Muscle of back (tissue), 11 donors: ENCODE measurements around the gene GNPNAT1. TPM values are rescaled to one million over a fixed set of nuclear protein-coding genes. Genes with fewer than 3 reads are reported as not detected.
"Not testable (repeated sequence)": the region's sequence is repeated elsewhere in the genome, so short reads cannot be mapped to it uniquely, and the experiment has no call there.

Experiments
- DNase-seq, 3 donors: peaks; one replicate each; pipeline versions ENCODE4 v3.0.0 to v3.0.0-alpha.2; 2013
- polyA plus RNA-seq, 10 donors: library from polyadenylated mRNA; unstranded; fragments of 120-200 nt; gene quantifications; one replicate each; pipeline ENCODE4 v1.2.1, GENCODE V29; 2013; ENCODE audit not compliant: insufficient read length in 10 of 10

Gene GNPNAT1
- polyA plus RNA-seq, 10 donors: 12.7 to 21.3 (median 15.9) TPM

GRCh38 chr14:52790756-52791222 is 618 bp downstream of the GNPNAT1 start:
- no peak for DNase-seq

DNA sequence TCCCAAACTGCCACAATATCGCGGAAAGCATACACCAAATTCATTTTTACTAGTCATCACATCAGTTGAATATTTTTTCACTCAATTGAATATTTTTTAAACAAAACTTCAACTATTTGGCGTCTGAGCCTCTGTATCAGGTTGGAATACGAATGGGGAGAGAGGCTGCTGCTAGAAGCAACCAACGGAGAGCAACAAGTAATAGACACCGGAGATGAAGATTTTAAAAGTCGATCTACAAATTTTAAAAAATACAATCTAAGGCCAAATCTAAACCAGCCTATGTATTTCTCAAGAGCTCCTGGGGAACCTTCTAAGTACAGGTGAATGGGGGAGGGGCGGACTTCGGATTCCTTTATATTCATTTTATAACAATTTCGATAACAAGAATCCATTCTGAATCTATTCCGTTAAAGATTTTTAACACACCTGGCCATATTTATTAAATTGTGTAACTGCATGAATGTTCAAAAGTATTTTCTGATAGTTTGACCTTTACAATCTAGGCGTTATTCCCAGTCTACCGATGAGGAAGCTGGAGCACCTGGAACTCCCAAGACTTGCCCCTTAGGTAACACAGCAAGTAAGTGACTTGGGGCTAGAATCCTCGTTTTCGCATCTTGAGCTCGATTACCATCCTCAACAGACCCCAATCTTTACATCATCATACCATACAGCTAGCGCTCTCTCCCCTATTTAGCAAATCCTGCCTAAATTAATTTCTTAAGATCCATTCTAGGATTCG is 1.2 kb downstream of the GNPNAT1 start:
- DNase-seq: no peak

DNA sequence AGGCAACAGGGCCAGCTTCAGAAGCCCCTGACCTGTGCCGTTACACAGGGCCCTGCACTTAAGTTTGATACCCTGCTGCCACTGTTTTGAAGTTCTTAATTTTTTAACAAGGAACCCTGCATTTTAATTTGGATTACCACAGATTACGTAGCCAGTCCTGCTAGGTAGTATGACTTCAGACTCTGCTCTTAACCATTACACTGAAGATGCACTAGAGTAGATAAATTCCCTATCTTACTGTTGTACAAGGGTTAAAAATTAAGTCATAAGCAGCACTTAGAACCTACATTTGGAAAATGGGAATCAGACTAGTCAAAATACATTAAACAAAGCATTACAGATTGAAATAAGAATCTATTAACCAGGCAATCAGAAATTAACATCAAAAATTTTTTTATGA is 2.3 kb downstream of the GNPNAT1 start:
- DNase-seq: no peak

GRCh38 chr14:52786887-52787286 is 4.5 kb downstream of the GNPNAT1 start:
- no peak for DNase-seq

- no peak for DNase-seq
These were observed 8.2 kb downstream of the GNPNAT1 start for GRCh38 chr14:52783206-52783605.

- no peak for DNase-seq
These were observed 9.8 kb downstream of the GNPNAT1 start for GRCh38 chr14:52781629-52782028.

DNA sequence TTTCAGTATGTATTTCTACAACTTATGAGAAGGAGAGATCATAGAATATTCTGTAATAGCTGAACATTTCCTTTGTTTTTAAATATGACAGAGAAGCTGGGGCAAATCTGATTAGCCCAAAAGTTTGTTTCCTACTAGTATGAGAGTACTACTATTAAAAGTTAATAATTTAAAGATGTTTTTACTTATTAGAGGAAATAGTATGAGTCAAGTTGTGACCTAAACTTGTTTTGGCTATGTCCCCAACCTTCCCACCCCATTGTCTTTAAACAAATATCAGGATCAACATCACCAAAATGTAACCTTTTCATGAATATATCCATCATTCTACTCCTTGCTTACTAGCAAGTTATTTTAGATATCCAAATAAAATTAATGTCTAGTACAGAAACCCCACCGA is 10.5 kb downstream of the GNPNAT1 start:
- no peak for DNase-seq

- DNase-seq: no peak
These were observed 12.7 kb downstream of the GNPNAT1 start for GRCh38 chr14:52778702-52779101.

DNA sequence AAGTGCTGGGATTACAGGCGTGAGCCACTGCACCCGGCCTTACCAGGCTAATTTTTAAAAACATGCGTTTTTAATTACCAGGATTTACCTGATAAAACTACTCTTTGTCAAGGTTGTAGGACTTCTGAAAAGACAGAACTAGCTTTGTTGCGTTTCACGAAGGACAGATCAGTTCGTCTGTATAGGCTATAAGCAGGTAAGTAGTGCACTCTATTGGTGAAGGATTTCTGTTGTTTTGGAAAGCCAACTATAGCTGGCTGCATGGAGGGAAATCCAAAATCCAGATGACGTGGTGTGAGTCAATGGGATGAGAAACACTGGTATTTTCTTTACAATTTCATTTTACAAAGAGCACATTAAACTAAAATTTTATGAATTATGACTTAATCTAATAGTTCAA is 14.6 kb downstream of the GNPNAT1 start:
- no peak for DNase-seq

DNA sequence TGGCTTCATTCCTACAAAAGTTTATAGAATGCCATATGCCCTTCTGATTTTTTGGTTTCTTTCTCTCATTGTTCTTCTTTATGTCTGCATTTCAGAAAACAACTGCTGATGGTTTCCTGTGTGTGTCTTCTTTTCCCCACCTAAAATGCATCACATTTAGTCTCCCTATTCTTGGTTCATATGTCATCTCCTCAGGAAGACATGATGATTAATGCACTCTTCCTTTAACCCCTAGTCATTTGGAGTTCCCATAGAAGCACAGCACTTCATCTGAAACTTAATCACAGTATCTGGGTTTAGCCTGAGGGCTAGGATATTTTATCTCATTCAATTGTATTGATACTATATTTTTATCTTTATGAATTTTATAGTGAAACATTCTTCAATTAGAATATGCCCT is 21.5 kb downstream of the GNPNAT1 start:
- no peak for DNase-seq

- DNase-seq: no peak
These were observed 24.2 kb downstream of the GNPNAT1 start for GRCh38 chr14:52767058-52767833.

DNA sequence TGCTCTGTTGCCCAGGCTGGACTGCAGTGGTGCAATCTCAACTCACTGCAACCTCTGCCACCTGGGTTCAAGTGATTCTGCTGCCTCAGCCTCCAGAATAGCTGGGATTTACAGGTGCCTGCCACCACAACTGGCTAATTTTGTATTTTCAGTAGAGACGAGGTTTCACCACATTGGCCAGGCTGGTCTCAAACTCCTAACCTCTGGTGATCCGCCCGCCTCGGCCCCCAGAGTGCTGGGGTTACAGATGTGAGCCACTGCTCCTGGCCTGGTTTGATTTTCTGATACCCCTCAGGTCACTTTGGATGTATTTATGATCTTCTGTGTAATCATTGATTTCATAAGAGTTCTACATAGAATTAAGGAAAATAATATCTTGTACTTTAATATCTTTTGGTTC is 28.5 kb downstream of the GNPNAT1 start:
- not testable (repeated sequence) for DNase-seq

GRCh38 chr14:52759145-52759544 is 32.3 kb downstream of the GNPNAT1 start:
- DNase-seq: no peak

DNA sequence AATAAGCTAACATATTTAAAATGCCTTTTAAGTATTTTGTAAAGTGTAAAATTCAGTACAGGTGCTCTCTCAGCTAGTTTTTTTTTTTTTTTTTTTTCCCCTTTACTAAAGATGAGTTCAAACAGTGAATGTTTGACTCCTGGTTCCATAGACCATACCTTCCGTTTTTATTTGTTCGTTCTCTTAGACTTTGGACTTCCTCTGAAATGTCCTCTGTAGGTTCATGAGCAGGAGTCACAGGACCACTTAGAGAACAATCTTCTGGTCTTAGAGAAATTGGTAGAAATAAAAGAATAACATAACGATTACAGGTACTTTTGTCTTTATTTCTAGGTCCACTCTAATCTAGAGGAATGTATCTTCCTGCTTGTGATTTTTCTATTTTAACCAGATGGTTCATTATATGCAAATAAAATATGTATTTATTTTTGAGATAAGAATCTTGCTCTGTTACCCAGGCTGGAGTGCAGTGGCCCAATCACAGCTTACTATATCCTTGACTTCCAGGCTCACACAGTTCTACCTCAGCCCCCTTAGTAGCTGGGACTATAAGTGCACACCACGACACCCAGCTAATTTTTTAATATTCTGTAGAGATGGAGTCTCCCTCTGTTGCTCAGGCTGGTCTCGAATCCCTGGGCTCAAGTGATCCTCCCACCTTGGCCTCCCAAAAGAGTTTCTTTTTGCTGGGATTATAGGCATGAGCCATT is 35.6 kb downstream of the GNPNAT1 start:
- no peak for DNase-seq

DNA sequence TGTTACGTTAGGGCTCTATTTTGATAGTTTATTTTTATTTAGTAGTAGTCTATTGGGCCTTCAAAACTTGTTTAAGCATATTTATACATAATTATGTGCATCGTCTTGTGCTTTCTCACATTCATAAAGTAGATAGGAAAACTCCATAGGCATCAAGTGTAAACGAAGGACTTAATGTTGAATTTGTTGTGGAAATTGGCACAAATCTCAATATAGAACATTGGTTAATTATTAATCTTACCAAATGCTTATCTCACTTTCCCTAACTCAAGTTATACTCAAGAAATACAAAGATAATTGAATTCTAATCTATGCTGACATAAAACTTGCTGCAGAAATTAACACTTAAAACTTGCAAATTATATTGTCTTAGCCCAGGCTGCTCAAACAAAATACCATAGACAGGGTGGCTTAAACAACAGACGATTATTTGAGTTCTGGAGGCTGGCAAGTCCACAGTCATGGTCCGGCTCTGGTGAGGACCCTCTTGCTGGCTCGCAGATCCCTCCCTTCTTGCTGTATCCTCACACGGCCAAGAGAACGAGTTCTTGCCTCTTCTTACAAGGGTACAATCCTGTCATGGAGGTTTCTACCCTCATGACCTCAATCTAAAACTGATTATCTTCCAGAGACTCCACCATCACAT is 42.6 kb downstream of the GNPNAT1 start:
- DNase-seq: no peak

DNA sequence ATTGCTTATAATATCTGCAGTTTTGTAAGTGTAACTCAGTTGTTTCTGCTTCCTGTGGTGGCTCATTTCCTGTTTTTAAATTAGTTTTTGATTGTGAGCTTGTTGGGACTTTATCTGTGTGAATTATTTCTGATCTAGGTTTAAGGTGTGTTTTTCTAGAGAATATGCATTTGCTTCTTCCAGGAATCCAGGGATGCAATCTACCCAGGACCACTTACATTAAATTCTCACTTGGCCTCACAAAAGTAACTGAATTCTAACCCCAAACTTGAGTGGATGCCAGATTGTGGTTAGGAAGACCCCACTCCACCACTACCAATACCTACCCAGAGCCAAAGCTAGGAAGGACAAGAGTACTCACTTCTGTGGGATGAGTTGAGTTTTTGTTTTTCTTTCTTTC is 49.5 kb downstream of the GNPNAT1 start:
- DNase-seq: no peak

DNA sequence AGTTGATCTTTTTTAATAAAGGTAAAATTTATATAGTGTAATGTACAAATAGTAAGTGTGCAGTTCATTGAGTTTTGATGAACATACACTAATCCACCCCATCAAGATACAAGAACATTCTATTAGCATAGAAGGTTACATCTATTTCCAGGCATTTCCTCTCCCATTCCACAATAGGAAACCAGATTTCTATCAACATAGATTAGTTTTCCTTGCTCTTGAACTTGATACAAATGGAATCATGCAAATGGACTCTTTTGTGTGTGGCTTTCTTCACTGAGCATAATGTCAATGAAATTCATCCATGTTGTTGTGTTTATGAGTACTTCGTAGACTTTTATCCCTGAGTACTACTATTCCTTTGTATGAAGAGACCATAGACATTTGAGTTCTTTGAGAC is 50.7 kb downstream of the GNPNAT1 start:
- no peak for DNase-seq

DNA sequence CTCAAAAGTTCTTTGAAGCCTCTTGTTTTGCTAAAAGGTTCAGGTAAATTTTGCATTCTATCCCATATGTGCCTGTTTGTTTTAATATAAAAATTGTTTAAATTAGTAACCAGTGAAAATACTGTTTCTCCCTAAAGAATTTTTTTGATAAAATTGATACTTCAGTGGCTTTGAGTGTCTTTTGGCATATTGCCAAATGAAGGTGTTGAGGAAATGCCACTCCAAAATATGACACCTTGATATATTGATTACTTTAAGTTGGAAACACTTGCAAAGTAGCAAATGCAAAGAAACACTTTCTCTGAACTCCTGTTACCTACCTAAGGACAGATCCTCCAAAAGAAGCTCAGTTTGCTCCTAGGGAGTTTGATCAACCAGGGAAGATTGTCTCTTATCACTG is 53.0 kb downstream of the GNPNAT1 start:
- no peak for DNase-seq

DNA sequence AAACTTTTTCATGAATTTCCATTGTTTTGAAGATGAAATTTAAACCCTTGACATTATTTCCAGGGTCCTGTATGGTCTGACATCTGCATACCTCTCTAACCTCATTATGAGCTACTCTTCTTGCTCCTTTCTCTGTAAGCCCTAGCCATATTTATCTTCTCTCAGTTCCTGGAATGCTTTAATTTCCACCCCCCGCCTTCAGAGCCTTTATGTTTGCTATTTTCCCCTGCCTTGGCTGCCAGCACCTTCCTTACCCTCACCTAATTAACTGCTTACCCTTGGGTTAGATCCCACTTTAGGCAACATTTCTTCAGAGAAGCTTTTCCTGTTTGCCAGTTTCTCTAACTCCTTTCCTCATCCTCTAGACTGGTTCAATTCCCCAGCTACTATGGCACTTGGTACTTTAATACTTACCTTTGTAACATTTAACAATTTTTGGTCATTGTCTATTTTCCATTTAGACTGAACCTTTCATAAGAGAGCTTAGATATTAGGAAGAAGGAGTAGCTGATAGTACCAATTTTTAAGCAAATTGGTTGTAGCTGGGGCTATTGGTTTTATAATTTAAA is 55.4 kb downstream of the GNPNAT1 start:
- DNase-seq: no peak

DNA sequence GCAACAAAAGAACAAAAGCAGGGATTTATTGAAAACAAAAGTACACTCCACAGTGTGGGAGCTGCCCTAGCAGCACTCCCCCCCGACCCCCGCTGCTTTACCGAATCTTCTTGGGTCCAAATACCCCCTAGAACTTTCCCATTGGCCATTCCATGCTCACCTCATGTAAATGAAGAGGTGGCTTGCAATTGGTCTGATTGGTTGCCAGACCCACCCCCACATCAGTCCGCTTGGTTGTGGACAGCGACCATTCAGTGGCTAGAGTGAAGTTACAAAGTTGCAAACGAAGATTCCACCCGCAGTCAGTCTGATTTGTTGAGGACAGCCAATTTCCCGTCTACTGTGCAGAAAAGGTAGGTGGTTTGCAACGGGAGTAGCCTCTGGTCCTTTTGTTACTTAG is 57.6 kb downstream of the GNPNAT1 start:
- no peak for DNase-seq

DNA sequence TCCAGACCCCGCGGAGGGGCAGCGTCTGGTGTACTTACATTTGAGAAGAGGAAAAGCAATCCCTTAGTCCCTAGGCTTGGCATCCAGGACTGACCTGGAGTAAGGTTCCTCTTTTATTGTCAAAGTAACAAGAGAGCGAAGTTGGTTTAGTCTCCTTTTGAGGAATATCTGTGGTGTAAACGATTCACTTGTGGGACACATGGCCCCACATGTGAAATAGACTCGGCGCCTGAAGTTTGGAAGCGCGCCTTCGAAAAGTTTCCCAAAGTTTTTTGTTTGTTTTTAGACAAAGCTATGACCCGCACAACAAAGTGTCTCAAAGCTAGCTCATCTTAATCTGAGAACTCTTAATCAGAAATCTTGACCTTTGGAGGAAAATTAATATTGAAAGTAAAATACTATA is 60.7 kb downstream of the GNPNAT1 start:
- peak; percentile 33 to 78 (median 37) for DNase-seq
